BE2C (cell line): ENCODE data around the gene PNMA1.

ENCODE experiments used
- DNase-seq: peaks from one replicate; pipeline ENCODE4 v3.0.0-alpha.2; 2020
- H3K27me3 ChIP-seq: fragments of 250-450 bp; sonication (Bioruptor Pico); 2 replicates; pipeline ENCODE4 v1.5.1; 2020; ENCODE audit warnings: mild to moderate bottlenecking
- H3K36me3 ChIP-seq: fragments of 250-450 bp; sonication (Bioruptor Pico); 2 replicates; pipeline ENCODE4 v1.5.1; 2020; ENCODE audit warnings: mild to moderate bottlenecking
- H3K4me1 ChIP-seq: fragments of 250-450 bp; sonication (Bioruptor Pico); 2 replicates; pipeline ENCODE4 v1.5.1; 2020
- H3K4me3 ChIP-seq: 2 replicates; pipeline ENCODE4 v1.5.1; 2011; ENCODE audit warnings: low read depth, low read length
- H3K9me3 ChIP-seq: fragments of 250-450 bp; sonication (Bioruptor Pico); 2 replicates; pipeline ENCODE4 v1.5.1; 2020
- TF ChIP-seq, protein P1 (sequence below): IDR thresholded peaks from 2 replicates; pipeline ENCODE4 v1.5.1; 2012; ENCODE audit warnings: mild to moderate bottlenecking, low read depth, low read length

Gene PNMA1

DNA sequence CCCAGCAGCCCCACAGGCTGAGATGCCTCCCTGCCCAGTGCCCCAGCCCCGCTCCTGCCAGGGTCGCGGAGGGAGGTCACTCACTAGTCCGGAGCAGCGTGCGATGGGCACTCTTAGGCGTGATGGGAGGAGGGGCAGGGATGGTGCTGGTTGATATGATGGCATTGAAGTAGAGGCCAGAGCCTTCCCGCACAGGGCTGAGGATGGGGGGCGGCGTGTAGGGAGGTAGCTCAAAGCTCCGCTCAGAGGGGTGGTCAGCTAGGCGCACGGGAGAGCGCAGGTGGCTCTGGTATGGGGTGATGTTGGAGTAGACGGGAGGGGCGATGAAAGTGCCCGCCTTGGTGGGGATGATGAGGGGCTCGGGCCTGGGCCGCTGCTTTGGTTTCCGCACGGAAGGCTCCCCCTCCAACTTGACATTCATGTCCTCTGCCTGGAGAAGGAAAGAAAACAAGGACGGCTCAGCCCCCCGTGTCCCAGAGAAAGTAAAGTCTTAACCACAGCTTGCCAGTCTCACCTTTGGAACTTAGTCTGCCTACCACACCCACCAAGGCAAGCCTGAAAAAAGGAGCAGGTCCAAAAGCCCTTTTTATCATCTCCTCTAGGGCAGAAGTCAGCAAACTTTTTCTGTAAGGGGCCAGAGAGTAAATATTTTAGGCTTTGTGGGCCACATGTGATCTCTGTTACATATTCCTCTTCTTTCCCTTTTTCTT lies 15.5 kb upstream of the PNMA1 start:
- TF ChIP-seq, protein P1, sequence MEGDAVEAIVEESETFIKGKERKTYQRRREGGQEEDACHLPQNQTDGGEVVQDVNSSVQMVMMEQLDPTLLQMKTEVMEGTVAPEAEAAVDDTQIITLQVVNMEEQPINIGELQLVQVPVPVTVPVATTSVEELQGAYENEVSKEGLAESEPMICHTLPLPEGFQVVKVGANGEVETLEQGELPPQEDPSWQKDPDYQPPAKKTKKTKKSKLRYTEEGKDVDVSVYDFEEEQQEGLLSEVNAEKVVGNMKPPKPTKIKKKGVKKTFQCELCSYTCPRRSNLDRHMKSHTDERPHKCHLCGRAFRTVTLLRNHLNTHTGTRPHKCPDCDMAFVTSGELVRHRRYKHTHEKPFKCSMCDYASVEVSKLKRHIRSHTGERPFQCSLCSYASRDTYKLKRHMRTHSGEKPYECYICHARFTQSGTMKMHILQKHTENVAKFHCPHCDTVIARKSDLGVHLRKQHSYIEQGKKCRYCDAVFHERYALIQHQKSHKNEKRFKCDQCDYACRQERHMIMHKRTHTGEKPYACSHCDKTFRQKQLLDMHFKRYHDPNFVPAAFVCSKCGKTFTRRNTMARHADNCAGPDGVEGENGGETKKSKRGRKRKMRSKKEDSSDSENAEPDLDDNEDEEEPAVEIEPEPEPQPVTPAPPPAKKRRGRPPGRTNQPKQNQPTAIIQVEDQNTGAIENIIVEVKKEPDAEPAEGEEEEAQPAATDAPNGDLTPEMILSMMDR, result no peak
- Histone ChIP-seq H3K27me3 (no peaks in the 10 kb centered on the region), H3K36me3 (peaks cover 70% of the 10 kb centered on the region), H3K4me3 (no peak overlapping the region), H3K9me3 (no peaks in the 10 kb centered on the region), H3K4me1 (peaks cover 12% of the 10 kb centered on the region)
- DNase-seq, result no peak

GRCh38 chr14:73728717-73729330 lies 14.6 kb upstream of the PNMA1 start:
- Histone ChIP-seq H3K4me1 (peaks cover 19% of the 10 kb centered on the region), H3K9me3 (no peaks in the 10 kb centered on the region), H3K4me3 (no peak overlapping the region), H3K27me3 (no peaks in the 10 kb centered on the region), H3K36me3 (peaks cover 72% of the 10 kb centered on the region)
- TF ChIP-seq, protein P1, result peak; percentile 98
- DNase-seq, result peak; percentile 87

GRCh38 chr14:73727166-73727565 lies 13.0 kb upstream of the PNMA1 start:
- Histone ChIP-seq H3K9me3 (no peaks in the 10 kb centered on the region), H3K4me1 (peaks cover 19% of the 10 kb centered on the region), H3K27me3 (no peaks in the 10 kb centered on the region), H3K4me3 (no peak overlapping the region), H3K36me3 (peaks cover 81% of the 10 kb centered on the region)
- DNase-seq, result no peak
- TF ChIP-seq, protein P1, result no peak

DNA sequence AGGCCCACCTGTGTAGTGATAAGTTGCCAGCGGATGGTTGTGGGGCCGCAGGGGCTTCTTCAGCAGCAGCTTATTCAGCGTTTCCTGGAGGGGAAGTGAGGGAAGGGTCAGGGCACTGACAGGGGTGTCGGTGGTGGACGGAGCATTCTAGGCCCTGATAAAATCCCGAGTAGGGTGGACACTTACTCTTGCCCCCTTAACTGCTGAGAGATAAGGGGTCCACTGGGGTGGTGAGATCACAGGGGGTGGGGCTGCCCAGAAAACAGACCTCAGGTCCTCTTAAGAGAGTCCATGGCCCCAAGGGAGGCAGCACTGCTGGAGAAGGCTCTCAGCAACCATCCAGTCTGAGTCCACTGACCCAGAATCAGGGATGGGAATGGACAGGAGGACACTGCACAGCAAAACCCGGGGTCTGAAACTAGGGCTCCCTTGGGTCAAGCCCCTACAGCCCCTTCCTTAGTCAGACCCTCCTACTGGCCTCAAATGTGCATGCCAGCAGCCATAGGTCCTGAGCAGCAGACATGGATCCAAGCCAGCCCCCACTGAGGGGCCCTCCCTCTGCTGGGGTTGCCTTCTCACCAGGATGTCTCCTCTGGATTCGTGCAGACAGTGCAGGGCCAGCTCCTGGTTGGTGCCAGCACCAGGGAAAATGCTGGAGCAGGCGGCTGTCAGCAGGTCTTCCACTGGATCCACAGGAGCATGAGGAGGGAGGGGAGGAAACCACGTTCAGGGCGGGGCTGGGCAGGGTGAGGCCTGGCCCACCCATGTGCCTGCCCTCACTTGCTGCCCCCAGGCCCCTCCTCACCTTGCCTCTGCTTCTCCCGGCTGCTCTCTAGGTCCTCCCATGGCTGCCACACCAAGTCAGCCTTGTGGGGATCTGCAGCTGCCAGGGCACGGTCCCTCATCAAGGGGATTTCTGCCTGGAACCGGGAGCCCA lies 12.1 kb upstream of the PNMA1 start:
- H3K9me3 ChIP-seq, result no peaks in the 10 kb centered on the region
- H3K36me3 ChIP-seq, result peaks cover 90% of the 10 kb centered on the region
- H3K4me3 ChIP-seq, result no peak overlapping the region
- H3K4me1 ChIP-seq, result peaks cover 19% of the 10 kb centered on the region
- TF ChIP-seq, protein P1, result no peak
- DNase-seq, result no peak
- no peaks in the 10 kb centered on the region for H3K27me3 ChIP-seq

GRCh38 chr14:73725116-73726024 lies 11.2 kb upstream of the PNMA1 start:
- no peaks in the 10 kb centered on the region for H3K27me3 ChIP-seq
- no peak overlapping the region for H3K4me3 ChIP-seq
- TF ChIP-seq, protein P1, result no peak
- H3K9me3 ChIP-seq, result no peaks in the 10 kb centered on the region
- peaks cover 93% of the 10 kb centered on the region for H3K36me3 ChIP-seq
- DNase-seq, result peak; percentile 38
- H3K4me1 ChIP-seq, result peaks cover 19% of the 10 kb centered on the region
